GM19452 (cell line): ENCODE data around the gene IGFALS.

ENCODE experiments used
- ATAC-seq: cut with Tn5 transposase; IDR thresholded peaks from one replicate; pipeline ENCODE4 v1.9.1; 2021; ENCODE audit not compliant: unreplicated experiment

The IGFALS gene

GRCh38 chr16:1777375-1778199 is 15.9 kb downstream of the IGFALS start:
- ATAC-seq = no peak

DNA sequence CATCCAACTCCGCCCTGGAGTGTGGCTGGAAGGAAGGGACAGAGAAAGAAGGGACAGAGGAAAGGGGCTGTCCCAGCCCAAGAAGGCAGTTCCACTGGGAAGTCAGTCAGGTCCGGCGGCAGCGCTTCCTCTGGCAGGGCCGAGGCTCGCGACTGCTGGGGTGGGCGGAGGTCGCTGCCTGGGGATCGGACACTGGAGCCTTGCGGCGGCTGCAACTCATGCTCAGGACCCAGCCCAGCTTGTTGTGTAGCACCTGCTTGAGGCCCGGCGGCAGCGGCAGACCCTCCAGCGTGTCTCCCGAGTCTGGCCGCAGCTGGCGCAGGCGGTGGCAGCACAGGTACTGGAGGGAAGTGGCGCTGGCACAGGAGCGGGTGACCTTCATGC is 16.5 kb downstream of the IGFALS start:
- ATAC-seq = no peak

GRCh38 chr16:1776672-1776955 is 16.9 kb downstream of the IGFALS start:
- ATAC-seq = no peak

- ATAC-seq = no peak
Observed at GRCh38 chr16:1775846-1776671, 17.4 kb downstream of the IGFALS start.

GRCh38 chr16:1775006-1775845 is 18.3 kb downstream of the IGFALS start:
- no peak for ATAC-seq

DNA sequence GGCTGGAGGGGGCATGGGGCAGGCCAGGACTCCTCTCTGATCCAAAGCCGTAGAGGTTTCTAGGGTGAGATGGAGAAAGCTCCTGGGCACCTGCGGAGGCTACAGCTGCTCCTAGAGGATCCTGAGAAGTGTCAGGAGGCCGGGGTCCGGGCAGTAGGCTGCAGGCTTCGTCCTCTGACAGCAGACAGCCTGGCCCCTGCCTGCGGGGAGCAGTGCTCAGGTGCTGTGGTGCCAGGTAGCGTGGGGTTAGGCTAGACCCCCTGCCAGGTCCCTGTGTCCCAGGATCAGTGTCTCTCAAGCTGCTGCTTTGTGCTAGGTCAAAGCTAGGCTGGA is 19.1 kb downstream of the IGFALS start:
- no peak for ATAC-seq

DNA sequence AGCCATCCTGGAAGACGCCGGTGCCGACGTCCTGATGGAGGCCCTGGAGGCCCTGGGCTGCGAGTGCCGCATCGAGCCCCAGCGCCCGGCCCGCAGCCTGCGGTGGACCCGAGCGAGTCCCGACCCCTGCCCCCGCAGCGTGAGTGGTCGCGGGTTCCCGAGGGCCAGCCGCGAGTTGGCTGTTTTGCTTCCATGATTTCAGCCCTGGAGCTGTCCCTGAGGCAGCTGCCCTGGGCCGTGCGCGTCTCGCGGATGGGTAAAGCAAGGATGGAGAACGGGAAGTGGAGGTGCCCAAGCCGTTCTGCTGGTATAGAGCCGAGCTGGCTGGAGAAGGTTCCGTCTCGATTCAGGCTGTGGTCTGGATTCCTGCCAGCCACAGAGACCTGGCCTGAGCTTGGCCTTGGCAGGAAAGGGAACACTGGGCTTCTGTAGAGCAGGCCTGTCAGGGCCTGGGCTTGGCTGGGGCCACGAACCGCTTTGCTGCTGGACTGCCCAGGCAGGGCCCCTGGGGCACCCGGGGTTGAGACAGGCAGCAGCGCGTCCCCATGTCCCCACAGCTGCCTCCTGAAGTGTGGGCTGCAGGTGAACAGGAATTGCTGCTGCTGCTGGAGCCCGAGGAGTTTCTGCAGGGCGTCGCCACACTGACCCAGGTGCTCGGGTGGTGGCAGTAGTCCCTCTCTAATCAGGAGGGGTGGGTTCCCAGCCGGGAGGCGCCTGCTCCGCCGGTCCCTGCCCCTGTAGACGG is 19.6 kb downstream of the IGFALS start:
- no peak for ATAC-seq

DNA sequence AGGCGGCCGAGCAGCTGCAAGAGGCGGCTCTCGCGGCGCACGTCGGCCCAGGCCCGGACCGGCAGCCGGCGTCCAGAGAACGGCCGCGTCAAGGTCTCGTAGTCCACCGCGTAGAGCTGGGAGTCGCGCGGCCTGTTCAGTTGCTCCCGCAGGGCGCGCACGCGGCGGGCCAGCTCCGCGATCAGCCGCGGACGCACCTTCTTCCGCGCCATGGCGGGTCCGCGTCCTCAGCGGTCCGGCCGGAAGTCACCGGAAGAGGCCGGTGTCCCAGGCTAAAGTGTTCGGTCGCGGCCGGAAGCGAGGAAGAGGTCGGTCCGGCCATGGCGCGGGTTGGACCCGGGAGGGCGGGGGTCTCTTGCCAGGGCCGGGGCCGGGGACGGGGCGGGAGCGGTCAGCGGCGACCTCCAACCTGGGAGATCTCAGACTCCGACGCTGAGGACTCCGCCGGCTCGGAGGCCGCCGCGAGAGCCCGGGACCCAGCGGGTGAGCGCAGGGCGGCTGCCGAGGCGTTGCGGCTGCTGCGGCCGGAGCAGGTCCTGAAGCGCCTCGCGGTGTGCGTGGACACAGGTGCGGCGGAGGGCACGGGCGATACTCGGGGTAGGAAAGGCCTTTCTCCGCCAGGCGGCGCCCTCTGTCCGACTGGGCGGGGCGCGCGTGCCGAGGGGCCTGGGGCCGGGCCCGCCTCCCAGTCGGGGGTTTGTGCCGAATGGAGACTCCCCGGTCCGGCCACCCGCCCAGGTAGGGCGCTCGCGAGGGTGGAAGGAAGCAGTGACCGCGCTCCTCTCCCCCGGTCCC is 20.4 kb downstream of the IGFALS start, which contains the start of gene MRPS34:
TSS of gene MRPS34 (minus strand) at position 227 of the 795 bp plus-strand sequence. CDS start at position 212, 15 bp downstream.
- ATAC-seq = peak; percentile 50

DNA sequence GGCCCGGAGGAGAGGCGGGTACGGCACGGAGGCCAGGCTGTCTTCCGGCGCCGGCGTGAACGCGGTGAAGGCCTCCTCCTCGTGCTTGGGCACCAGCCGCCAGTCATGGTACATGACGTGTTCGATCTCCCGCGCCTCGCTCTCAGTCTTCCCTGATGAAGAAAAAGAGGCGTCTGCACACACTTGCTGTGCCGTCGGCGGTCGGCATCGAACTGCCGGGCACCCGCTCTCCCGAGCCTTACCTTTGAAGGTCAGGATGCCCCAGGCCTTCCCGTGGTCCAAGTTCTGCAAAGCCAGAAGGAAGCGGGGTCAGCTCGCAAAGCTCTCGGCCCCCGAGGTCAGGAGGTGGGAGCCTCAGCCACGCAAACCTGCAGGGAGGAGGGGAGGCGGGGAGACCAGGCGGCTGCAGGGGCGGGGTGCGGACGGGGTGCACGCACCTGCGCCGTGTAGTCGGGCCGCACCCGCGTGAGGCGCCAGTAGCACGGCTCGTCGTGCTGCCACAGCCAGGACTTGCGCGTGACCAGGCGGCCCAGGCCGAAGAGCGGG is 21.1 kb downstream of the IGFALS start, which contains the start of gene EME2:
TSS of gene EME2 (plus strand) at position 449 of the 546 bp plus-strand sequence. CDS start 418 bp downstream, outside the sequence.
- ATAC-seq = peak; percentile 3

DNA sequence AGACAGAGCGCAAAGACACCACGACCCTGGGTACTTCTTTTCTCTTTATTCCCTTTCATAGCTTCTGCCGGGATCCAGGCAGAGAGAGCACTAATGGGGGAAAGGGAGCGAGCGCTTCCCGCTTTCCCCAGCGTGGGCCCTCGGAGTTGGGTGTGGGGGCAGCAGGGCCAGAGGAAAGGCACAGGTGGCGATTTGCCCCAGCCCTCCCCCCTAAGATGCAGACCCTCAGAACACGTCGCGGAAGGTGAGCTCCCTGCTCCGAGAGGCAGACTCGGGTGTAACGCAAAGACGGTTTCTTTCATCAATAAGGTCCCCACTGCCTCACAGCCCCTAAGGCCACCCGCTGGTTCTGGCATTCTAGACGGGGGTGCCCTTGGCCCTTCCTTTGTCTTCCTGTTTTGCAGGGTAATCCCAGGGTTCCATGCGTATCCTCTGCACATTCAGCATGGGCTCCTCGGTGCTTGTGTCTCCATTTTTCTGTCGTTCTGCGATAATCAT is 21.6 kb downstream of the IGFALS start:
- ATAC-seq = no peak

- no peak for ATAC-seq
Observed at GRCh38 chr16:1771188-1771863, 22.2 kb downstream of the IGFALS start, which contains the start of gene NME3. NME3 (minus strand) TSS chr16:1771543; CDS start chr16:1771534, 9 bp downstream.

DNA sequence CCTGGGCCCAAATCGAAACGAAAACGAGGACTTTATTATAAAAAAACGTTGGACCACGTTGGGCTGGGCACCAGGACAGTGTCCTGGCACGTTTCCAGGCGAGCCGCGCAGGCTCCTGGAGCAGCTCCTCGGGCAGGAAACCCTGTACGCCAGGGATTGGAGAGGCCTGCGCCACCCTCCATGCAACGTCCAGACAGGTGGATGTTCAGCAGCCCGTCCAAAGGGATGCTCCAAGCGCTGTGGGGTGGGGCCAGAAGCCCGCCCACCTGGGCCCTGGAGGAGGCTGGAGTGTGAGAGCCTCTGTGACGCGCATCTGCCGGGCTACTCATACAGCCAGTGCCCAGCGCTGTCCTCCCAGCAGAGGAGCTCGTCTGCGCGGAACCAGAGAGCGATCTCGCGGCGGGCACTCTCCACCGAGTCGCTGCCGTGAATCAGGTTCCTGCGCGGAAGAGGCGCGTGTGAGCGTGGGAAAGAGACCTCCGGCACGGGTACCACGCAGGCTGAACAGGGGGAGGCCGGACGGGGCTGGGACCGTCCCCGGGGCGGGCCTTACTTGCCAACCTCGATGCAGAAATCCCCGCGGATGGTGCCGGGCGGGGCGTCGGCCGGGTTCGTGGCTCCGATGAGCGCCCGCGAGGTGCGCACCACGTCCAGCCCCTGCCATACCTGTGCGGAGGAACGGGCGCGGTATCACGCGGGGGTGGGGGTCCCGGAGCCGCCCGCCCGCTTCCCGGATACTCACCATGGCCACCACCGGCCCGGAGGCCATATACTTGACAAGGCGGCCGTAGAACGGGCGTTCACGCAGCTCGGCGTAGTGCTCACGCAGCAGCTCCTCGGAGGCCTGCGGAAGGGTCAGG is 22.9 kb downstream of the IGFALS start:
- ATAC-seq = no peak

DNA sequence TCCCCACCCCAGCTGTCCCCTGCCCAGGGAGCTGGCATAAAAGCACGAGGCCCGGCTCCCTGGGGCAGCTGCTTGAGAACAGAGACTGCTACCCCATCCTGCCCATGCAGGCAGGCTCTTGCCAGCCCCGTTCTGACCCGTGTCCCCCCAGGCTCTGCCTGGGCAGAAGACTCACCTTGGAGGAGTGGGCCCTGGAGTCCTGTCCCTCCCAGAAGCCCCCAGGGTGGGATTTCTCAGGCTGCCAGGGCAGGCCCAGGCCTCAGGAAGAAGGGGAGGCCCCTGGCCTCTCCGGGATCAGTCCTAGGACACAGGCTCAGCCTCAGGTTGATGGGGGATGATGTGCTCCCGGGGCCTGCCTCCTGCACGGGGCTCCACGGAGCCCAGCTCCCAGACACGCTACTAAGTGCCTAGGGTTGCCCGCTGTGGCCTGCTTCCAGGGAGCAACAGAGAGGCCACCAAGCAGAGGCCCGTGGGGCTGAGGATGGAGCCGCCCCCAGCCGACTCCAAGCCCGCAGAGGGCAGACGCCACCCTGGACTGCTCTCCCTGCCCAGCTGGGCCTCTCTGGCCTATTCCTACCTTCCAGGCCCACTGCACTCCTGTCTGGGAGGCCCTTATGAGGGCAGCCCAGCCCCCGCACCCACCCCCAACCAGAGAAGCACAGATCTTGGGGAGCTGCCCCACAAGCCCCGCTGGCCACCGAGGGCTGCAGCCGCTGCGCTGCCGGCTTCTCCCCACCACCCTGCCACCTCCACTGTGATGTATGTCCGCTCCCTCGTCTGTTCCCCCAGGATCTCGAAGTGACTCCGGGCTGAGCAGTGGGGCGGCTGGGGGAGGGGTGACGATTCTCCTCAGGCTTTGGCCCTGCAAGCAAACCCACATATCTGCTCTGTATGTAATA is 23.9 kb downstream of the IGFALS start:
- ATAC-seq = no peak

DNA sequence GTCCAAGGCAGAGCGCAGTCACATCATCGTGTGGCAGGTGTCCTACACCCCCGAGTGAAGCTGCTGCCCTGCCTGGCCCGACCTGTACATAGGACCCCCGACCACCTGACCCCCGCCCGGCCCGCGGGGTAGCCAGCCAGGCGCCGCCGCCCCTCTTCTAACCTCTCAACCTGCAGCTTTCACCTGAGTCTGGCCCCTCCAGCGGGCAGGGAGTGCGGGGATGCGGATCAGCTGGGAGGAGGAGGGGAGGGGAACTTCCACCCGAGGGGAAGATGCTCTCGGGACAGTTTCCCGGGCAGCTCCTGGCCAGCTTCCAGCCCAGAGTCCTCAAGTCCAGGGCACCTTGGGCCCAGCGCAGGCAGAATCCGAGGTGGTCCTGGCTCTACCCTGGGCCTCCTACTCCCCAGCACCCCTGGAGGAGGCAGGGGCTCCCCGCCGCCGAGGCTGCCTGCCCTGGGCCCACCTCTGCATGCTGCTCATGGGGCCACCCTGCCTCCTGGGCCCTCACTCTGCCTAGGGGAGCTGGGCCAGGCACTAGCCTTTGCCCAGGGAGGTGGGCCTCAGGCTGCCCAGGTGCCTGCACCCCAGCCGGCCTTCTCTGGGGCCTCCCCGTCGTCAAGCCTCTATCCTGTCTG is 24.6 kb downstream of the IGFALS start:
- no peak for ATAC-seq

DNA sequence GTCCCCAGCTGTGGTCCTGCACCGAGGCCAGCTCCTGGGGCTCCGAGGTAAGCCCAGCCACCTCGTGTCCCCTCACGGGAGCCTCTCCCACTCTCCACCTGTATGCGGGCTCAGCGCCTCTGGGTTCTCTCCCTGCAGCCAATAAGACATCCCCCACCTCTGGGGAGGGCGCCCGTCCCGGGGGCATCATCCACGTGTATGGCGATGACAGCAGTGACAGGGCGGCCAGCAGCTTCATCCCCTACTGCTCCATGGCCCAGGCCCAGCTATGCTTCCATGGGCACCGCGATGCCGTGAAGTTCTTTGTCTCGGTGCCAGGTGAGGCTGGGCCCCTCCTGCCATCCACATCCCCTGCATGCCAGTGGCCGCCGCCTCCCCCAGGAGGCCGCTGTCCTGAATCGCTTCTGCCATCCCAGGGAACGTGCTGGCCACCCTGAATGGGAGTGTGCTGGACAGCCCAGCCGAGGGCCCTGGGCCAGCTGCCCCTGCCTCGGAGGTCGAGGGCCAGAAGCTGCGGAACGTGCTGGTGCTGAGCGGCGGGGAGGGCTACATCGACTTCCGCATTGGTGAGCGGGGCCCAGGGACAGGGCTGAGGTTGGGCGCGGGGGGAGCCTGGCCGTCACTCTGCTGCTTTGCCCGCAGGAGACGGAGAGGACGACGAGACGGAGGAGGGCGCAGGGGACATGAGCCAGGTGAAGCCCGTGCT is 25.3 kb downstream of the IGFALS start:
- no peak for ATAC-seq
